ENCODE data around the gene RFPL3. TPM values are rescaled to one million over a fixed set of nuclear protein-coding genes. Genes with fewer than 3 reads are reported as not detected.

RFPL3 gene
- total and polyA plus RNA-seq, 10 of the 15 experiments (the other 5 are each of a cell fraction or from before 2014, with no cell fraction given): not detected

GRCh38 chr22:32361257-32361656 is 3.6 kb downstream of the RFPL3 start:
- intact Hi-C loops (cut with micrococcal nuclease; ENCODE audit: unreplicated experiment): no loop called here
- no TSS peak for BruUV-seq (replicated peaks)

More at GRCh38 chr22:32361257-32361656, 3.6 kb downstream of the RFPL3 start:
- SMC1A ChIA-PET (ENCODE audit: uncharacterized antibody, unreplicated experiment): no interaction called here
- Histone ChIP-seq H3K27ac (ENCODE audit: control insufficient read depth, insufficient read depth) (no peak overlapping the region), H3K4me1 (ENCODE audit: control insufficient read depth, insufficient read depth, low read length) (no peaks in the 10 kb centered on the region), H3K4me2 (ENCODE audit: control insufficient read depth, insufficient read depth) (no peak overlapping the region), H3K9ac (ENCODE audit: control insufficient read depth, insufficient read depth, low read length) (no peak overlapping the region), H4K20me1 (ENCODE audit: control insufficient read depth, insufficient read depth) (no peaks in the 10 kb centered on the region), H3K27me3 (replicated peaks in 1 of 2; ENCODE audit: control insufficient read depth in 2 of 2, insufficient read depth in 2 of 2, low read length in 1 of 2) (no peaks in the 10 kb centered on the region; a peak in 1 of 4 replicates), H3K4me3 (no peak overlapping the region), H2AFZ (ENCODE audit: control insufficient read depth, low read depth, low read length) (no peak overlapping the region), H3K36me3 (ENCODE audit: control insufficient read depth in 2 of 2, insufficient read depth in 2 of 2, low read length in 1 of 2) (no peaks in the 10 kb centered on the region), H3K9me3 (replicated peaks; ENCODE audit: control insufficient read depth, insufficient read depth, low read length) (no peaks in the 10 kb centered on the region), H3K79me2 (ENCODE audit: control insufficient read depth, insufficient read depth, low read length) (no peaks in the 10 kb centered on the region)
- in situ Hi-C loops (cut with MboI): no loop called here
- RAD21 ChIA-PET (ENCODE audit: unreplicated experiment): no interaction called here
- 70% methylated on average over 2 of the region's 2 CpGs for WGBS (ENCODE audit: insufficient coverage, insufficient replicate concordance, low lambda C conversion rate, missing lambda C conversion rate)
- DNase-seq (ENCODE audit: low read depth, low spot score) (no peak), ATAC-seq (no peak), FAIRE-seq (no peak)
- no peak for TF ChIP-seq DPF2 (IDR thresholded peaks at IDR 0.05)
- TF ChIP-seq RAD51 (IDR thresholded peaks at IDR 0.05): no peak
- no peak for TF ChIP-seq KLF5 (IDR thresholded peaks at IDR 0.05; ENCODE audit: partially characterized antibody)
- TF ChIP-seq CREM (IDR thresholded peaks at IDR 0.05; ENCODE audit: low read depth): no peak
- no peak for TF ChIP-seq HSF1 (IDR thresholded peaks at IDR 0.05; ENCODE audit: low read depth, low read length)
- TF ChIP-seq GABPA (IDR thresholded peaks at IDR 0.05; ENCODE audit: low read depth): no peak
- TF ChIP-seq, protein P1, sequence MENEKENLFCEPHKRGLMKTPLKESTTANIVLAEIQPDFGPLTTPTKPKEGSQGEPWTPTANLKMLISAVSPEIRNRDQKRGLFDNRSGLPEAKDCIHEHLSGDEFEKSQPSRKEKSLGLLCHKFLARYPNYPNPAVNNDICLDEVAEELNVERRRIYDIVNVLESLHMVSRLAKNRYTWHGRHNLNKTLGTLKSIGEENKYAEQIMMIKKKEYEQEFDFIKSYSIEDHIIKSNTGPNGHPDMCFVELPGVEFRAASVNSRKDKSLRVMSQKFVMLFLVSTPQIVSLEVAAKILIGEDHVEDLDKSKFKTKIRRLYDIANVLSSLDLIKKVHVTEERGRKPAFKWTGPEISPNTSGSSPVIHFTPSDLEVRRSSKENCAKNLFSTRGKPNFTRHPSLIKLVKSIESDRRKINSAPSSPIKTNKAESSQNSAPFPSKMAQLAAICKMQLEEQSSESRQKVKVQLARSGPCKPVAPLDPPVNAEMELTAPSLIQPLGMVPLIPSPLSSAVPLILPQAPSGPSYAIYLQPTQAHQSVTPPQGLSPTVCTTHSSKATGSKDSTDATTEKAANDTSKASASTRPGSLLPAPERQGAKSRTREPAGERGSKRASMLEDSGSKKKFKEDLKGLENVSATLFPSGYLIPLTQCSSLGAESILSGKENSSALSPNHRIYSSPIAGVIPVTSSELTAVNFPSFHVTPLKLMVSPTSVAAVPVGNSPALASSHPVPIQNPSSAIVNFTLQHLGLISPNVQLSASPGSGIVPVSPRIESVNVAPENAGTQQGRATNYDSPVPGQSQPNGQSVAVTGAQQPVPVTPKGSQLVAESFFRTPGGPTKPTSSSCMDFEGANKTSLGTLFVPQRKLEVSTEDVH (IDR thresholded peaks at IDR 0.05; ENCODE audit: low read depth, partially characterized antibody): no peak
- TF ChIP-seq SIX5 (IDR thresholded peaks at IDR 0.05; ENCODE audit: low read depth, low read length, severe bottlenecking): no peak
- TF ChIP-seq MTA3 (IDR thresholded peaks at IDR 0.05; ENCODE audit: borderline replicate concordance, low read length): no peak
- TF ChIP-seq MXI1 (IDR thresholded peaks at IDR 0.05; ENCODE audit: low read depth, low read length): no peak
- CTCF ChIA-PET: no interaction called here
- POLR2A ChIA-PET: no interaction called here

Measured in GM12878 (cell line).